ENCODE results near the gene RNPEPL1. TPM values are rescaled to one million over a fixed set of nuclear protein-coding genes. Genes with fewer than 3 reads are reported as not detected.
A peak's percentile ranks its signal among the peaks of the same experiment; 100 is the strongest.

RNPEPL1 gene
- total and polyA plus RNA-seq, 8 donors: 20.9 to 99.2 (median 27.8) TPM

DNA sequence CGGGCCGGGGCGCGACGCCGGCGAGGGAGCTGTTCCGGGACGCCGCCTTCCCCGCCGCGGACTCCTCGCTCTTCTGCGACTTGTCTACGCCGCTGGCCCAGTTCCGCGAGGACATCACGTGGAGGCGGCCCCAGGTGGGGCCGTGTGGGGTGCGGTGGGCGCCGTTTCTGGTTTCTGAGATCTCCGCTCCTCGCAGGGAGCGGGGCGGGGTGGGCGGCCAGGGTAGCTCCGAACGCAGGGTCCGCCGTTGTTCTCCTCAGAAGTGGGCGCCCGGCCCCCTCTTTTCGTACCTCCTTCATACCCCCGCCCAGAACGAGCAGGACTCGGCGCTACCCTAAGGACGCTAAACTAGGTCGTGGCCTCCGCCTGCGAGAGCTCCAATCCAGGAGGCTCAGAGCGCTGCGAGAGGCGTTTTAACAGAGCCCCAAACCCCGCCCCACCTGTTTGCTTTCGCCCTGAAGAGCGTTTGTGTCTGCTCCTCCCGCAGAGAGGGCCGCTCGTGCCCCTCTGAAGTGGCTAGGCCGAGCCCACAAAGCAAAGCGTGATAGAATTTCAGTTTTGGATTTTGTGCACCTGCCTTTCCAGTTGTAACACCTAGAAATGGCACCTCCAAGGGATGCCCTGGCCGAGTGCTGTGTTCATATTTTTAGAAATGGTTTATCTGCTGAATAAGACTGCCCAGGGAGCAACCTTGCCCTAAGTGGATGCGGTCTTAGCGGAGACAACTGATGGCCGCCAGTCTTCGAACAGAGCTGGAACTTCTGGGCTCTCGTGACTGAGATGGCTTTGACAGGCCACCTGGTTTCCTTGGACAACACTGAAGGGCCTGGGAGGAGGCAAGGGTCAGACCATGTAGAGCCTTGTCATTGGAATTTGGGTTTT lies 18.9 kb downstream of the RNPEPL1 start:
- intact Hi-C loops (cut with DNase I): no loop called here
- H3K9me3 ChIP-seq: no peaks in the 10 kb centered on the region
- DNase-seq: peak in 2 of 4 donors; percentile 61 to 85
- TF ChIP-seq, protein P1, sequence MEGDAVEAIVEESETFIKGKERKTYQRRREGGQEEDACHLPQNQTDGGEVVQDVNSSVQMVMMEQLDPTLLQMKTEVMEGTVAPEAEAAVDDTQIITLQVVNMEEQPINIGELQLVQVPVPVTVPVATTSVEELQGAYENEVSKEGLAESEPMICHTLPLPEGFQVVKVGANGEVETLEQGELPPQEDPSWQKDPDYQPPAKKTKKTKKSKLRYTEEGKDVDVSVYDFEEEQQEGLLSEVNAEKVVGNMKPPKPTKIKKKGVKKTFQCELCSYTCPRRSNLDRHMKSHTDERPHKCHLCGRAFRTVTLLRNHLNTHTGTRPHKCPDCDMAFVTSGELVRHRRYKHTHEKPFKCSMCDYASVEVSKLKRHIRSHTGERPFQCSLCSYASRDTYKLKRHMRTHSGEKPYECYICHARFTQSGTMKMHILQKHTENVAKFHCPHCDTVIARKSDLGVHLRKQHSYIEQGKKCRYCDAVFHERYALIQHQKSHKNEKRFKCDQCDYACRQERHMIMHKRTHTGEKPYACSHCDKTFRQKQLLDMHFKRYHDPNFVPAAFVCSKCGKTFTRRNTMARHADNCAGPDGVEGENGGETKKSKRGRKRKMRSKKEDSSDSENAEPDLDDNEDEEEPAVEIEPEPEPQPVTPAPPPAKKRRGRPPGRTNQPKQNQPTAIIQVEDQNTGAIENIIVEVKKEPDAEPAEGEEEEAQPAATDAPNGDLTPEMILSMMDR (IDR thresholded peaks at IDR 0.05): no peak
- peak overlapping the region; percentile 96 to 98 for H3K4me3 ChIP-seq
- H3K27me3 ChIP-seq: no peaks in the 10 kb centered on the region
- peak; percentile 54 for ATAC-seq
- peaks cover 23 to 48% of the 10 kb centered on the region in 2 donors for H3K4me1 ChIP-seq
- H3K27ac ChIP-seq: peak overlapping the region; percentile 87 to 88
- H3K36me3 ChIP-seq: peaks cover 0 to 29% of the 10 kb centered on the region in 2 donors

DNA sequence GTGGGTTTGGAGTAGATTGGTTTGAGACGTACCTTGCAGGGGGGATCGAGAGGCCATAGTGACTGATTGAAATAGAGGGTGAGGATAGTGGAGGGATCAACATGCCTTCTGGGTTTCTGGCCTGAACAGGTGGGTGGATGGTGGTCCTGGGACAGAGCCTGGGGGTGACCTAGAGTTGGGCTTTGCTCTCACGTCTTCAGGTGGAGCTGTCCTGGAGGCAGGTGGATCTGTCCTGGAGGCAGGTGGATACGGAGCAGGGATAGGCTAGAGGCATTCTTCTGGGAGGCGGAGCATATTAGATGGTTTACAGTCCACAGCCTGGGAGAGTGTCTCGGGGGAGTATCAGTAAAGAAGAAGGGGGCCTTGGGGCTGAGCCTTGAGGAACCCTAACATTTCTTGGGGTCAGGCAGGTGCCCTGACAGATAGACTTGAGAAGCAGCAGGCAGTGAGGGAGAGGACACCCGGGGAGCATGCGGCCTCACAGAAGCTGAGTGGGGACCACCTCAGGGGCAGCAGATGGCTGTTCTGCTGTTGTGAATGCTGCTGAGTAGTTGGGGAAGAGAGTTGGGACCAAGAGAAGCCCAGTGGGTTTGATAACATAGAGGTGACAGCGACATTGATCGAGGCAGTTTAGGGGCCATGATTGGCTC lies 19.8 kb downstream of the RNPEPL1 start:
- H3K4me3 ChIP-seq: peak overlapping the region; percentile 96 to 98
- no peaks in the 10 kb centered on the region for H3K9me3 ChIP-seq
- peaks cover 23 to 44% of the 10 kb centered on the region in 2 donors for H3K4me1 ChIP-seq
- peaks cover 0 to 39% of the 10 kb centered on the region in 2 donors for H3K36me3 ChIP-seq
- no peak for ATAC-seq
- H3K27ac ChIP-seq: no peak overlapping the region
- intact Hi-C loops (cut with DNase I): no loop called here
- no peaks in the 10 kb centered on the region for H3K27me3 ChIP-seq
- no peak for DNase-seq
- TF ChIP-seq, protein P1 (IDR thresholded peaks at IDR 0.05): no peak

DNA sequence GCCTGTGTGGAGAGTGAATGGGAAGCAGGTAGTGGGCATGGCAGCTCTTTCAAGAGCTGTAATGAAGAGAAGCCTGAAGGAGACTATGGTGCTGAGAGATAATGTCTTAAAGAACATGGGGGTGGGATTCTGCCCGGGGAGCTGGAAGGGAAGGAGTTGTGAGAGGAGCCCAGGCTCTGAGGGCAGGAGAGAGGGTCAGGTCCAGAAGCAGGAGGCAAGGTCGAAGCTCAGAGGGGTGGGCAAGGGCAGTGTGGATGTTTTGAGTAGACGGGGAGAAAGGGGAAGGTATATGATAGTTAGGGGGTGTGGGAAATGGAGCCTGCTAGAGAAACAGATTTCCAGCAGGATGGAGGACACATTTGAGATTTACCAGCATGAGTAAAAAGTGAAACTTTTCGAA lies 20.4 kb downstream of the RNPEPL1 start:
- H3K9me3 ChIP-seq: no peaks in the 10 kb centered on the region
- intact Hi-C loops (cut with DNase I): no loop called here

DNA sequence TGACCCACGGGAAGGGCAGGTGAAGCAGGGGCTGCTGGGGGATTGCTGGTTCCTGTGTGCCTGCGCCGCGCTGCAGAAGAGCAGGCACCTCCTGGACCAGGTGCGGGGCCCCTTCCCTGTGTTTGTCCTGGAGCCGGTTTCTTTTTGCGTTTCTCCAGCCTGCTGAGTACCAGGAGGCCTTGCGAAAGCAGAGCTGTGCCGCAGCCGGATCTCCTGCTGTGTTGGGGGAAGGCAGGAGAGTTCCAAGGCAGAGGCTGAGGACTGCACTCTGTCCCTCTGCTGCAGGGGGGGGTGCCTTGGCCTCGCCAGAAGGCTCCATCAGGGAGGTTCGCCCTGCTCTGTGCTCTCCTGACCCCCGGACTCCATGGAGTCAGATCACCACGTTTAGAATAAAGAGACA lies 21.1 kb downstream of the RNPEPL1 start:
- ATAC-seq (no peak), DNase-seq (peak in 1 of 4 donors; percentile 45)
- Histone ChIP-seq H3K27ac (no peak overlapping the region), H3K27me3 (no peaks in the 10 kb centered on the region), H3K9me3 (no peaks in the 10 kb centered on the region), H3K4me1 (peaks cover 23 to 33% of the 10 kb centered on the region in 2 donors), H3K4me3 (no peak overlapping the region), H3K36me3 (peaks cover 0 to 51% of the 10 kb centered on the region in 2 donors)
- TF ChIP-seq, protein P1 (IDR thresholded peaks at IDR 0.05): no peak
- intact Hi-C loops (cut with DNase I): no loop called here

More for the DNA sequence above, 20.4 kb downstream of the RNPEPL1 start:
- no peak overlapping the region for H3K27ac ChIP-seq
- TF ChIP-seq, protein P1 (IDR thresholded peaks at IDR 0.05): no peak
- ATAC-seq (no peak), DNase-seq (no peak)
- peaks cover 0 to 44% of the 10 kb centered on the region in 2 donors for H3K36me3 ChIP-seq
- peaks cover 23 to 40% of the 10 kb centered on the region in 2 donors for H3K4me1 ChIP-seq
- no peaks in the 10 kb centered on the region for H3K27me3 ChIP-seq
- H3K4me3 ChIP-seq: no peak overlapping the region
